ENCODE results near the gene GAK. TPM values are rescaled to one million over a fixed set of nuclear protein-coding genes. Genes with fewer than 3 reads are reported as not detected.

The GAK gene
- total and polyA plus RNA-seq, 2 of the 13 experiments (the other 11 are each of a cell fraction or from before 2014, with no cell fraction given), result 17.5 to 44.3 TPM

DNA sequence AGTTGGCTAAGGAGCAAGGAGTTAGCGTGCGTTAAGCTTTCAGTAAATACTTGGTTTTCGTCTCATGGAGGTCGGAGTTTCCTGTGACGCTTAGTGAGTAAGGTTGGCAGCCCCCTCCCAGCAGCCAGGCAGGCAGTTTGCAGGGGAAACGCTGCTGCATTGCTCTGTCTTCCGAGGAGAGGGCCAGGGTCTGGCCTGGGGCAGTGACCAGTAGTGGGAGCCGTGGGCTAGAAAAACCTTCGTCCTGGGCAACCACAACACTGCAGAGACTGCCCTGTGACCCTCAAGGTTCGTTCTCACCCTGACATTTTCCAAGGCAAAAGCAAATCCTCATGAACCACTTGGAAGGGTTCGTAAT lies 576 bp upstream of the GAK start (continued):
- TF ChIP-seq, protein P1, sequence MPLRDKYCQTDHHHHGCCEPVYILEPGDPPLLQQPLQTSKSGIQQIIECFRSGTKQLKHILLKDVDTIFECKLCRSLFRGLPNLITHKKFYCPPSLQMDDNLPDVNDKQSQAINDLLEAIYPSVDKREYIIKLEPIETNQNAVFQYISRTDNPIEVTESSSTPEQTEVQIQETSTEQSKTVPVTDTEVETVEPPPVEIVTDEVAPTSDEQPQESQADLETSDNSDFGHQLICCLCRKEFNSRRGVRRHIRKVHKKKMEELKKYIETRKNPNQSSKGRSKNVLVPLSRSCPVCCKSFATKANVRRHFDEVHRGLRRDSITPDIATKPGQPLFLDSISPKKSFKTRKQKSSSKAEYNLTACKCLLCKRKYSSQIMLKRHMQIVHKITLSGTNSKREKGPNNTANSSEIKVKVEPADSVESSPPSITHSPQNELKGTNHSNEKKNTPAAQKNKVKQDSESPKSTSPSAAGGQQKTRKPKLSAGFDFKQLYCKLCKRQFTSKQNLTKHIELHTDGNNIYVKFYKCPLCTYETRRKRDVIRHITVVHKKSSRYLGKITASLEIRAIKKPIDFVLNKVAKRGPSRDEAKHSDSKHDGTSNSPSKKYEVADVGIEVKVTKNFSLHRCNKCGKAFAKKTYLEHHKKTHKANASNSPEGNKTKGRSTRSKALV (CRISPR knock-in tag; IDR thresholded peaks at IDR 0.05), result no peak
- TF ChIP-seq RAD21 (CRISPR knock-in tag; IDR thresholded peaks at IDR 0.05), result no peak; the same call in 1 of the 2 replicates
- TF ChIP-seq ZNF605 (CRISPR knock-in tag; IDR thresholded peaks at IDR 0.05), result 0 out of 2 replicates have a peak, but pooled peaks have one; percentile 50
- no peak for TF ChIP-seq SRSF1 (optimal IDR thresholded peaks at IDR 0.05; ENCODE audit: low read depth, low read length)
- TF ChIP-seq ATF7 (IDR thresholded peaks at IDR 0.05), result no peak
- no peak for TF ChIP-seq ATF7 (CRISPR knock-in tag; IDR thresholded peaks at IDR 0.05)
- TF ChIP-seq, protein P2, sequence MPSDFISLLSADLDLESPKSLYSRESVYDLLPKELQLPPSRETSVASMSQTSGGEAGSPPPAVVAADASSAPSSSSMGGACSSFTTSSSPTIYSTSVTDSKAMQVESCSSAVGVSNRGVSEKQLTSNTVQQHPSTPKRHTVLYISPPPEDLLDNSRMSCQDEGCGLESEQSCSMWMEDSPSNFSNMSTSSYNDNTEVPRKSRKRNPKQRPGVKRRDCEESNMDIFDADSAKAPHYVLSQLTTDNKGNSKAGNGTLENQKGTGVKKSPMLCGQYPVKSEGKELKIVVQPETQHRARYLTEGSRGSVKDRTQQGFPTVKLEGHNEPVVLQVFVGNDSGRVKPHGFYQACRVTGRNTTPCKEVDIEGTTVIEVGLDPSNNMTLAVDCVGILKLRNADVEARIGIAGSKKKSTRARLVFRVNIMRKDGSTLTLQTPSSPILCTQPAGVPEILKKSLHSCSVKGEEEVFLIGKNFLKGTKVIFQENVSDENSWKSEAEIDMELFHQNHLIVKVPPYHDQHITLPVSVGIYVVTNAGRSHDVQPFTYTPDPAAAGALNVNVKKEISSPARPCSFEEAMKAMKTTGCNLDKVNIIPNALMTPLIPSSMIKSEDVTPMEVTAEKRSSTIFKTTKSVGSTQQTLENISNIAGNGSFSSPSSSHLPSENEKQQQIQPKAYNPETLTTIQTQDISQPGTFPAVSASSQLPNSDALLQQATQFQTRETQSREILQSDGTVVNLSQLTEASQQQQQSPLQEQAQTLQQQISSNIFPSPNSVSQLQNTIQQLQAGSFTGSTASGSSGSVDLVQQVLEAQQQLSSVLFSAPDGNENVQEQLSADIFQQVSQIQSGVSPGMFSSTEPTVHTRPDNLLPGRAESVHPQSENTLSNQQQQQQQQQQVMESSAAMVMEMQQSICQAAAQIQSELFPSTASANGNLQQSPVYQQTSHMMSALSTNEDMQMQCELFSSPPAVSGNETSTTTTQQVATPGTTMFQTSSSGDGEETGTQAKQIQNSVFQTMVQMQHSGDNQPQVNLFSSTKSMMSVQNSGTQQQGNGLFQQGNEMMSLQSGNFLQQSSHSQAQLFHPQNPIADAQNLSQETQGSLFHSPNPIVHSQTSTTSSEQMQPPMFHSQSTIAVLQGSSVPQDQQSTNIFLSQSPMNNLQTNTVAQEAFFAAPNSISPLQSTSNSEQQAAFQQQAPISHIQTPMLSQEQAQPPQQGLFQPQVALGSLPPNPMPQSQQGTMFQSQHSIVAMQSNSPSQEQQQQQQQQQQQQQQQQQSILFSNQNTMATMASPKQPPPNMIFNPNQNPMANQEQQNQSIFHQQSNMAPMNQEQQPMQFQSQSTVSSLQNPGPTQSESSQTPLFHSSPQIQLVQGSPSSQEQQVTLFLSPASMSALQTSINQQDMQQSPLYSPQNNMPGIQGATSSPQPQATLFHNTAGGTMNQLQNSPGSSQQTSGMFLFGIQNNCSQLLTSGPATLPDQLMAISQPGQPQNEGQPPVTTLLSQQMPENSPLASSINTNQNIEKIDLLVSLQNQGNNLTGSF (CRISPR knock-in tag; IDR thresholded peaks at IDR 0.05), result no peak
- no peak for TF ChIP-seq WIZ (CRISPR knock-in tag; IDR thresholded peaks at IDR 0.05)
- no peak for TF ChIP-seq ZBTB8A (CRISPR knock-in tag; IDR thresholded peaks at IDR 0.05; ENCODE audit: borderline replicate concordance, low read depth)
- TF ChIP-seq, protein P3, sequence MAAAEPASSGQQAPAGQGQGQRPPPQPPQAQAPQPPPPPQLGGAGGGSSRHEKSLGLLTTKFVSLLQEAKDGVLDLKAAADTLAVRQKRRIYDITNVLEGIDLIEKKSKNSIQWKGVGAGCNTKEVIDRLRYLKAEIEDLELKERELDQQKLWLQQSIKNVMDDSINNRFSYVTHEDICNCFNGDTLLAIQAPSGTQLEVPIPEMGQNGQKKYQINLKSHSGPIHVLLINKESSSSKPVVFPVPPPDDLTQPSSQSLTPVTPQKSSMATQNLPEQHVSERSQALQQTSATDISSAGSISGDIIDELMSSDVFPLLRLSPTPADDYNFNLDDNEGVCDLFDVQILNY (CRISPR knock-in tag; conservative IDR thresholded peaks at IDR 0.05), result no peak
- no peak for TF ChIP-seq KLF9 (CRISPR knock-in tag; IDR thresholded peaks at IDR 0.05; ENCODE audit: low read depth)
- no peak for TF ChIP-seq ZNF30 (CRISPR knock-in tag; IDR thresholded peaks at IDR 0.05)
- TF ChIP-seq, protein P4, sequence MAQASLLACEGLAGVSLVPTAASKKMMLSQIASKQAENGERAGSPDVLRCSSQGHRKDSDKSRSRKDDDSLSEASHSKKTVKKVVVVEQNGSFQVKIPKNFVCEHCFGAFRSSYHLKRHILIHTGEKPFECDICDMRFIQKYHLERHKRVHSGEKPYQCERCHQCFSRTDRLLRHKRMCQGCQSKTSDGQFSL (CRISPR knock-in tag; IDR thresholded peaks at IDR 0.05), result no peak
- TF ChIP-seq, protein P5, sequence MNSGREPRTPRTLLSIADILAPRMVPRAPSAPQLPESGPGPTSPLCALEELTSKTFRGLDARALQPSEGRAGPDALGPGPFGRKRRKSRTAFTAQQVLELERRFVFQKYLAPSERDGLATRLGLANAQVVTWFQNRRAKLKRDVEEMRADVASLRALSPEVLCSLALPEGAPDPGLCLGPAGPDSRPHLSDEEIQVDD (CRISPR knock-in tag; IDR thresholded peaks at IDR 0.05; ENCODE audit: borderline replicate concordance), result no peak
- no peak for TF ChIP-seq ZNF251 (CRISPR knock-in tag; IDR thresholded peaks at IDR 0.05)
- TF ChIP-seq, protein P6, sequence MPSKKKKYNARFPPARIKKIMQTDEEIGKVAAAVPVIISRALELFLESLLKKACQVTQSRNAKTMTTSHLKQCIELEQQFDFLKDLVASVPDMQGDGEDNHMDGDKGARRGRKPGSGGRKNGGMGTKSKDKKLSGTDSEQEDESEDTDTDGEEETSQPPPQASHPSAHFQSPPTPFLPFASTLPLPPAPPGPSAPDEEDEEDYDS (CRISPR knock-in tag; IDR thresholded peaks at IDR 0.05), result no peak
- TF ChIP-seq YEATS2 (CRISPR knock-in tag; IDR thresholded peaks at IDR 0.05; ENCODE audit: borderline replicate concordance), result no peak
- TF ChIP-seq PCBP2 (optimal IDR thresholded peaks at IDR 0.05; ENCODE audit: low read depth, low read length, poor library complexity, severe bottlenecking), result no peak
- TF ChIP-seq NFE2L1 (CRISPR knock-in tag; IDR thresholded peaks at IDR 0.05; ENCODE audit: borderline replicate concordance), result no peak
- TF ChIP-seq ZNF138 (CRISPR knock-in tag; IDR thresholded peaks at IDR 0.05; ENCODE audit: low read depth), result no peak
